GDM1 (cell line): ENCODE measurements around the gene HLA-F.

ENCODE experiments used
- DNase-seq: peaks from one replicate; lab custom pipeline; 2025; lab: John Stamatoyannopoulos, UW

HLA-F gene

DNA sequence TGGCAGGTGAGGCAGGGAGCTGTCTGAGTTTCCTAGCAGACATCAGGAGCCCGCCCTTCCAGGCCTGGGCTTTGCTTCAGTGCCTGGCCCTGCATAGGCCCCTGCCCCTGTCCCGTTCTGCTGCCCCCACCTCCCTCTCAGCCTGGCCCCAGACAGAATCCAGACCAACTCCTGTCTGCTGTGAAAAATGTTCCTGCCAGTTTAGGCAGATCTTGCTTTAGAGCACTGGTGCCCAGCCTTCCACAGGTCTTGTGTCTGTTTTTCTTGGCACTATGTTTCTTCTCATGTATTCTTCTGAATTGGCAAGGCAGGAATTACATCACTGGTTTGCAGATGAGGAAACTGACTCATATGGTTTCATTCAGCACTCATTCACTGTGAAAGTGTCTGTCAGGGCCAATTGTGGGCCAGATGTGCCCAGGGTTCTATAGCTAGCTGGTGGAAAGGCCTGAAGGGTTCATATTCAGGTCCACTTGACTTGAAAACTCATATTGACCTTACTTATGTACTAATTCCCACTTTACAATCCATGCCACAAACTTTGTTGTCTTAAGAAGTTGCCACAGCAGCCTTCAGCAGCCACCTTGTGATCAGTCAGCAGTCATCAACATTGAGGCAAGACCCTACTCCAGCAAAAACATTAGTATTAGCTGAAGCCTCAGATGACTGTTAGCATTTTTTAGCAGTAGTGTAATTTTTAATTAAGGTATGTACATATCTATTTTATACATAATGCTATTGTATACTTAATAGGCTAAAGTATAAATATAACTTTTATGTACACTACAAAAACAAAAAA, 40.5 kb downstream of the HLA-F start:
- DNase-seq = no peak

DNA sequence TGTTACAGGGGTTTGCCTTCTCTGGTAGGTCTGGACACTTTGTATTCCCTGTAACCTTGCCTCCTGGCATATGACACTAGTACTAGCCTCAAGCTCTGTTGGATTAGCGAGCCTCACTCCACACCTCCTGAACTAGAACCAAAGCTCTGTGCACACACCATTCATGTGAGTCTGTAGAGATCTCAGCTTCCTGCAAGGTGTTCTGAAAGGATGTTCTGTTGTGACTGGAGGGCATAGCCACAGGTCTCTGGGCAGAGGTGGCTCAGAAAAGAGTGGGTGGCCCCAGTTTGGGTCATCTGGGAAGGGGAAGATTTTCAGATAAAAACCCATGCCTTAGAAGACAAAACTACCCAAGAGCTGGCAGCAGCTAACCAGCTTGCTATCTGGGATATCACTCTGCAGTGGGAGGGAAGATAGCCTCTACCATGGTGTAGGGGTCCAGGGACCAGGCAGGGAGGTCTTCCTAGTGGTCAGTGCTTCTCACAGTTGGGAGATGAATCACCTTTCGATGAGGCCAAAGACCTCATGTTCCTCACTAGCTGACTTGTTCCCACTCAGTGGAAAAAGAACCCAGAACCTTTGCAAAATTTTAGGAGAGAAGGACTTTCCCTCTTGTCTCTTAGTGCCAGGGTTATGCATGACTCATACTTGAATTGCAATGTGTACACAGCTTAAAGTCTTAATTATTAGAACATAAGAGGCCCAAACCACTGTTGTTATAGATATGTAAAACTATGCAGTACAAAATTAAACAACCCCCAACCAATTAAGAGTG, 41.4 kb downstream of the HLA-F start:
- DNase-seq = no peak

DNA sequence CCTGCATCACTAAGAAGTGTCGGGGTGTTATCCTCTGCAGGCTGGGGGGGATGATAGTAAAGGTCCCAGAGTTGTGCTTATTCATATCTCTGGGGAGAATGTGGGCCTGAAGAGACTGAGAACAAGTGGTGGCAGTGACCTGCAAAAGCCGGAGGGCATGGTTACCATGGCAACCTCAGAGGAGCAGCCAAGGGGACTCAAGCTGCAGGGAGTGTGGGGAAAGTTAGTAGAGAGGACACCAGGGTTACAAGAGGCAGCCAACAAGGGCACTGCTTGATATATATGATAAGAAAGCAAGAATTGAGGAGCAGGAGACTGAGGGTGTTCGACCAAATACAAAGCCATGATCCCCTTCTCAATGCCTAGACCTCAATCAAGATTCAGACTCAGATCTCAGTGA, 46.1 kb downstream of the HLA-F start:
- no peak for DNase-seq

DNA sequence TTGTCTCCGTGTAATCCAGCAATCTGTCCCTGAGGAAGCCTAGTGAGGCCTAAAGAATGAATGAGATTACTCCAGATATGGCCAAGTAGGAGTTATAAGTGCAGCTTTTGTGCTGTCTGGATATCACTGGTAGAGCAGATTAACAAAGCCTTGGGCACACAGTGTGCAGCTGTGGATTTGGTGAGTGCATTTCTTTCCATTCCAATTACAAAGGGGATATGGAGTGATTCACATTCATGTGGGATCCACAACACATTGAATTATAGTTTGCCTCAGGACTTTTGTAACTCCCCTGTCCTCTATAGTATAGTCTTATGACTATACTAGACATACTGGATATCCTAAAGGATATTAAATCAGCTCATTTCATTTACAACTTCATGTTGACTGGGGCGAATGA, 47.1 kb downstream of the HLA-F start:
- no peak for DNase-seq

DNA sequence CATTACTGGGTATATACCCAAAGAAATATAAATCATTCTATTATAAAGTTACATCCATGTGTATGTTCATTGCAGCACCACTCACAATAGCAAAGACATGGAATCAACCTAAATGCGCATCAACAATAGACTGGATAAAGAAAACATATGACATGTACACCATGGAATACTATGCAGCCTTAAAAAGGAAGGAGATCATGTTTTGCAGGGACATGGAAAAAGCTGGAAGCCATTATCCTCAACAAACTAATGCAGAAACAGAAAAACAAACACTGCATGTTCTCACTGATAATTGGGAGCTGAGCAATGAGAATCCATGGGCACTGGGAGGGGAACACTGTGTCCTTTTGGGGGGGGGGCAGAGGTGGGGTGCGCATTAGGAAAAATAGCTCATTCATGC, 53.5 kb downstream of the HLA-F start:
- DNase-seq = no peak
